Vagina (tissue), 2 donors: Measurements from ENCODE around the gene CLCN6. TPM values are rescaled to one million over a fixed set of nuclear protein-coding genes. Genes with fewer than 3 reads are reported as not detected.

ENCODE experiments used
- DNase-seq, 2 donors: peaks; one replicate each; pipeline ENCODE4 v3.0.0-alpha.2; 2017; ENCODE audit errors: extremely low spot score in 2 of 2
- H3K27ac ChIP-seq: fragments of 200-600 bp; sonication (generic); one replicate; pipeline ENCODE4 v1.5.1; 2019
- H3K27me3 ChIP-seq: fragments of 200-600 bp; sonication (generic); one replicate; pipeline ENCODE4 v1.5.1; 2019
- H3K36me3 ChIP-seq, 2 donors: fragments of 200-600 bp; sonication (generic); one replicate each; pipeline ENCODE4 v1.5.1; 2017 to 2019
- H3K4me1 ChIP-seq: fragments of 200-600 bp; sonication (generic); one replicate; pipeline ENCODE4 v1.5.1; 2019
- H3K4me3 ChIP-seq, 2 donors: fragments of 200-600 bp; sonication (generic); 1 replicate in 1 of 2; 2 replicates in 1 of 2; pipeline ENCODE4 v1.5.1; 2016 to 2019
- H3K9me3 ChIP-seq: fragments of 200-600 bp; sonication (generic); one replicate; pipeline ENCODE4 v1.5.1; 2019
- CTCF ChIP-seq, 3 experiments: fragments of 450-650 bp in 2 of 3; fragments of 200-600 bp in 1 of 3; sonication (generic) in 1 of 3; IDR thresholded peaks; one replicate each; pipeline ENCODE4 v1.5.1; 2017 to 2019; ENCODE audit warnings: antibody characterized with exemption in 3 of 3, mild to moderate bottlenecking in 2 of 3, moderate library complexity in 2 of 3
- POLR2A ChIP-seq, 2 donors: fragments of 450-650 bp; IDR thresholded peaks; one replicate each; pipeline ENCODE4 v1.6.1; 2017; ENCODE audit warnings: antibody characterized with exemption in 2 of 2, mild to moderate bottlenecking in 2 of 2, moderate library complexity in 2 of 2
- POLR2AphosphoS5 ChIP-seq, 2 donors: sonication (generic); formaldehyde crosslinking; IDR thresholded peaks; one replicate each; pipeline ENCODE4 v1.9.0; 2017; ENCODE audit warnings: antibody characterized with exemption in 2 of 2, mild to moderate bottlenecking in 2 of 2, low read depth in 1 of 2; ENCODE audit not compliant: insufficient read depth in 1 of 2
- intact Hi-C: fragments of 100-400 bp; cut with DNase I; formaldehyde crosslinking; loops from one replicate; pipeline ENCODE4 v1.15.1; 2023
- total RNA-seq: library from RNA; depleted of rRNA; stranded (reverse); fragments of >200 nt; gene quantifications from one replicate; pipeline ENCODE4 v1.2.3, GENCODE V29; 2016

CLCN6 gene
- total RNA-seq, 1 donor from 2014 or later: 19.2 TPM

GRCh38 chr1:11787251-11787803 lies 18.7 kb upstream of the CLCN6 start:
- H3K27ac ChIP-seq: peak overlapping the region; percentile 99
- no peaks in the 10 kb centered on the region for H3K9me3 ChIP-seq
- peaks cover 0 to 5% of the 10 kb centered on the region in 2 donors for H3K36me3 ChIP-seq
- intact Hi-C loops: no loop called here
- TF ChIP-seq POLR2AphosphoS5 (IDR thresholded peaks at IDR 0.05; ENCODE audit: insufficient read depth in 1 of 2, low read depth in 1 of 2) (peak; percentile 59 to 68), CTCF (IDR thresholded peaks at IDR 0.05) (no peak)
- peak overlapping the region in 1 of 2 donors; percentile 27 for H3K4me3 ChIP-seq
- DNase-seq: no peak
- H3K4me1 ChIP-seq: peaks cover 80% of the 10 kb centered on the region
- no peaks in the 10 kb centered on the region for H3K27me3 ChIP-seq

GRCh38 chr1:11787804-11788436 lies 18.1 kb upstream of the CLCN6 start:
- H3K36me3 ChIP-seq: peaks cover 0 to 6% of the 10 kb centered on the region in 2 donors
- peaks cover 80% of the 10 kb centered on the region for H3K4me1 ChIP-seq
- intact Hi-C loops: no loop called here
- H3K27ac ChIP-seq: peak overlapping the region; percentile 99
- H3K4me3 ChIP-seq: no peak overlapping the region
- DNase-seq: no peak
- H3K9me3 ChIP-seq: no peaks in the 10 kb centered on the region
- TF ChIP-seq CTCF (IDR thresholded peaks at IDR 0.05) (no peak), POLR2A (IDR thresholded peaks at IDR 0.05) (no peak), POLR2AphosphoS5 (IDR thresholded peaks at IDR 0.05; ENCODE audit: insufficient read depth in 1 of 2, low read depth in 1 of 2) (peak in 1 of 2 donors; percentile 43)
- H3K27me3 ChIP-seq: no peaks in the 10 kb centered on the region

- H3K4me1 ChIP-seq: peaks cover 80% of the 10 kb centered on the region
- H3K27me3 ChIP-seq: no peaks in the 10 kb centered on the region
- intact Hi-C loops: no loop called here
- DNase-seq: no peak
- peak overlapping the region; percentile 99 for H3K27ac ChIP-seq
- no peak overlapping the region for H3K4me3 ChIP-seq
- peaks cover 0 to 11% of the 10 kb centered on the region in 2 donors for H3K36me3 ChIP-seq
- no peak for TF ChIP-seq POLR2AphosphoS5 (IDR thresholded peaks at IDR 0.05; ENCODE audit: insufficient read depth in 1 of 2, low read depth in 1 of 2)
- no peak for TF ChIP-seq CTCF (IDR thresholded peaks at IDR 0.05)
- TF ChIP-seq POLR2A (IDR thresholded peaks at IDR 0.05): no peak
- H3K9me3 ChIP-seq: no peaks in the 10 kb centered on the region
These were observed 17.4 kb upstream of the CLCN6 start for GRCh38 chr1:11788549-11789053.

- peak overlapping the region; percentile 99 for H3K27ac ChIP-seq
- H3K9me3 ChIP-seq: no peaks in the 10 kb centered on the region
- TF ChIP-seq CTCF (IDR thresholded peaks at IDR 0.05): no peak
- no peak for TF ChIP-seq POLR2A (IDR thresholded peaks at IDR 0.05)
- no peak for TF ChIP-seq POLR2AphosphoS5 (IDR thresholded peaks at IDR 0.05; ENCODE audit: insufficient read depth in 1 of 2, low read depth in 1 of 2)
- no peak for DNase-seq
- peaks cover 78% of the 10 kb centered on the region for H3K4me1 ChIP-seq
- peaks cover 0 to 19% of the 10 kb centered on the region in 2 donors for H3K36me3 ChIP-seq
- H3K4me3 ChIP-seq: no peak overlapping the region
- intact Hi-C loops: no loop called here
- H3K27me3 ChIP-seq: no peaks in the 10 kb centered on the region
These were observed 16.6 kb upstream of the CLCN6 start for GRCh38 chr1:11789126-11790067.
